Stomach (tissue), 8 donors: ENCODE measurements around the gene TRERF1. TPM values are rescaled to one million over a fixed set of nuclear protein-coding genes. Genes with fewer than 3 reads are reported as not detected.

Source experiments
- polyA plus RNA-seq, 3 donors: library from polyadenylated mRNA; stranded (reverse); fragments of 200-250 nt; gene quantifications; one replicate each; pipeline ENCODE4 v1.2.3, GENCODE V29; 2013
- total RNA-seq, 5 donors: library from RNA; depleted of rRNA; stranded (reverse); fragments of >200 nt; gene quantifications; one replicate each; pipeline versions ENCODE4 v1.1.0 to v1.2.3, GENCODE V29; 2014 to 2016
- donor health status: healthy with polysubstance abuse.
- donor health status: Bipolar disorder and iron deficiency.
- donor health status: healthy.

The TRERF1 gene
- total and polyA plus RNA-seq, 8 donors, result 2.1 to 8.1 (median 4.9) TPM

Other genes starting within 250 kb of the TRERF1 start
- 10 to 100 TPM in 2 of 5 donors, 1 to 10 TPM in 3; 8.5 to 38.2 (median 9.9) TPM for gene MRPS10, start 234.1 kb downstream of the TRERF1 start, total RNA-seq
- gene MRPS10, start 234.1 kb downstream of the TRERF1 start, polyA plus RNA-seq, result 10 to 100 TPM; 20.6 to 28.1 (median 24.7) TPM
- gene UBR2, start 112.1 kb upstream of the TRERF1 start, total RNA-seq, result 10 to 100 TPM; 12.8 to 57.1 (median 39.4) TPM
- 1 to 10 TPM; 5.1 to 7.9 (median 5.7) TPM for gene UBR2, start 112.1 kb upstream of the TRERF1 start, polyA plus RNA-seq